ENCODE results near the gene IRX1. TPM values are rescaled to one million over a fixed set of nuclear protein-coding genes. Genes with fewer than 3 reads are reported as not detected.

The IRX1 gene
- total RNA-seq, 2 donors from 2014 or later: 0.78 TPM; not detected in 1

DNA sequence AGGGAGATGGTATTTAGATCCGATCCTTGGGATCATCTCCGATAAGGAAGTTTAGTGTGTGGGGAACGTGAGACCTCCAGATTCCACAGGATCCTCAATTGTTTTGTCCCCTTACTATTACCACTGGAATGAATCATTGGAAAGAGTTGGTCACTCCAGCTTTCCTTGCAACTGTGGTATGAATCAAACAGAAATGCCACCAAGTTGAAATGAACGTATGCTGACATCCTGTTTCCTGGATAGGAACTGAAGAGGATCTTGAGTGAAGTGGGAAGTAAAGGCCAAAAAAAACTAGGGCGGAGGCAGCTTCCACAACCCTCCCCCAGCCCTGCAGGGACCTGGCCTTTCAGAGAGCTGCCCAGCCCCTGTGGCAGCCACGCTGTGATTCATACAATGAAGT, 23.9 kb downstream of the IRX1 start:
- intact Hi-C loops (cut with DNase I): no loop called here
- WGBS, 2 donors: 59 to 60% methylated on average over 6 of the region's 6 CpGs
- Histone ChIP-seq H3K27me3 (no peaks in the 10 kb centered on the region), H3K4me3 (no peak overlapping the region), H3K9me3 (no peaks in the 10 kb centered on the region), H3K36me3 (replicated peaks in 1 of 2; ENCODE audit: insufficient read depth in 1 of 2, low read depth in 2 of 2) (no peaks in the 10 kb centered on the region), H3K27ac (no peak overlapping the region), H3K4me1 (no peaks in the 10 kb centered on the region)
- ATAC-seq (no peak), DNase-seq (no peak)
- TF ChIP-seq, protein P1, sequence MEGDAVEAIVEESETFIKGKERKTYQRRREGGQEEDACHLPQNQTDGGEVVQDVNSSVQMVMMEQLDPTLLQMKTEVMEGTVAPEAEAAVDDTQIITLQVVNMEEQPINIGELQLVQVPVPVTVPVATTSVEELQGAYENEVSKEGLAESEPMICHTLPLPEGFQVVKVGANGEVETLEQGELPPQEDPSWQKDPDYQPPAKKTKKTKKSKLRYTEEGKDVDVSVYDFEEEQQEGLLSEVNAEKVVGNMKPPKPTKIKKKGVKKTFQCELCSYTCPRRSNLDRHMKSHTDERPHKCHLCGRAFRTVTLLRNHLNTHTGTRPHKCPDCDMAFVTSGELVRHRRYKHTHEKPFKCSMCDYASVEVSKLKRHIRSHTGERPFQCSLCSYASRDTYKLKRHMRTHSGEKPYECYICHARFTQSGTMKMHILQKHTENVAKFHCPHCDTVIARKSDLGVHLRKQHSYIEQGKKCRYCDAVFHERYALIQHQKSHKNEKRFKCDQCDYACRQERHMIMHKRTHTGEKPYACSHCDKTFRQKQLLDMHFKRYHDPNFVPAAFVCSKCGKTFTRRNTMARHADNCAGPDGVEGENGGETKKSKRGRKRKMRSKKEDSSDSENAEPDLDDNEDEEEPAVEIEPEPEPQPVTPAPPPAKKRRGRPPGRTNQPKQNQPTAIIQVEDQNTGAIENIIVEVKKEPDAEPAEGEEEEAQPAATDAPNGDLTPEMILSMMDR (IDR thresholded peaks at IDR 0.05): no peak
- TF ChIP-seq POLR2A (IDR thresholded peaks at IDR 0.05): no peak

DNA sequence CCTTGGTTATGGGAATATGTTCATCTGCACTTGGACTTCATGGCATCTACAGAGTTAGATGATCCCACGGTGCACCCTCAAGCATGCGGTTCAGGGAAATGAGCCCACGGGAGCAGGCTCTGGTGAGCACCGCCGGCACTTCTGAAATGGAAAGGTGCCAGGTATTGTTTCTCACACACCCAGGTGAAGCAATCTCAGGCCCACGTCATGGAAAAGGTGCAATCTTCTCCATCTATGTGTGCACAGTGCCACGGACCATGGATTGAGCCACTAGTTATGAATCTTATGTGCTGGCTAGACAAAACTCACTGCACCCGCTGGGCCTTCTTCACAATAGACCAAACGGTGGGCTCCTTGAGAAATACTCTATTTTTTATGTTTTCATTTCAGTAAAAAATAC, 27.3 kb downstream of the IRX1 start:
- Histone ChIP-seq H3K27me3 (no peaks in the 10 kb centered on the region), H3K4me3 (no peak overlapping the region), H3K27ac (no peak overlapping the region), H3K4me1 (no peaks in the 10 kb centered on the region), H3K9me3 (no peaks in the 10 kb centered on the region), H3K36me3 (replicated peaks in 1 of 2; ENCODE audit: insufficient read depth in 1 of 2, low read depth in 2 of 2) (no peaks in the 10 kb centered on the region)
- intact Hi-C loops (cut with DNase I): no loop called here
- TF ChIP-seq, protein P1 (IDR thresholded peaks at IDR 0.05): no peak
- no peak for TF ChIP-seq POLR2A (IDR thresholded peaks at IDR 0.05)
- 64 to 71% methylated on average over 8 to 9 of the region's 9 CpGs for whole genome bisulfite sequencing, 2 donors
- ATAC-seq (no peak), DNase-seq (no peak)

DNA sequence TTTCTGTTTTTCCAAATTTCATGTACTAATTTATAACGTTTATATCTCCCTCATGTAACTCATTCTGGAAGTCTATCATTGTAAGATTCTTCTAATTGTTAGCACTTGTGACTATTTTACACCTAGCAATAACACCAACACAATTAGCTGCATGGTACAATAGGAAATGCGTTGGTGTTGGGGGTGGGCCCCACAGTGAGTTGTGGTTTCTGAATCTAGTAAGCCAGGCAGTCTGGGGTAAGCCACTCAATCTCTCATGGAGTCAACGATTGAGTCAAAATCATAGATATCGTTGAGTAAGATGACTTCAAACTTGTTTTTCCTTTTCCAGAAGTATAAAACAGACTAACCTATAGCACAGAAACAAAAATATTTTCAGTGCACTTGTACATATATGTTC, 30.0 kb downstream of the IRX1 start:
- no peak for TF ChIP-seq POLR2A (IDR thresholded peaks at IDR 0.05)
- TF ChIP-seq, protein P1 (IDR thresholded peaks at IDR 0.05): no peak
- H3K4me1 ChIP-seq: no peaks in the 10 kb centered on the region
- ATAC-seq (no peak), DNase-seq (no peak)
- no peaks in the 10 kb centered on the region for H3K36me3 ChIP-seq (replicated peaks in 1 of 2; ENCODE audit: insufficient read depth in 1 of 2, low read depth in 2 of 2)
- 56 to 58% methylated on average over 4 of the region's 4 CpGs for WGBS, 2 donors
- H3K27me3 ChIP-seq: no peaks in the 10 kb centered on the region
- intact Hi-C loops (cut with DNase I): no loop called here
- H3K4me3 ChIP-seq: no peak overlapping the region
- H3K27ac ChIP-seq: no peak overlapping the region
- no peaks in the 10 kb centered on the region for H3K9me3 ChIP-seq

DNA sequence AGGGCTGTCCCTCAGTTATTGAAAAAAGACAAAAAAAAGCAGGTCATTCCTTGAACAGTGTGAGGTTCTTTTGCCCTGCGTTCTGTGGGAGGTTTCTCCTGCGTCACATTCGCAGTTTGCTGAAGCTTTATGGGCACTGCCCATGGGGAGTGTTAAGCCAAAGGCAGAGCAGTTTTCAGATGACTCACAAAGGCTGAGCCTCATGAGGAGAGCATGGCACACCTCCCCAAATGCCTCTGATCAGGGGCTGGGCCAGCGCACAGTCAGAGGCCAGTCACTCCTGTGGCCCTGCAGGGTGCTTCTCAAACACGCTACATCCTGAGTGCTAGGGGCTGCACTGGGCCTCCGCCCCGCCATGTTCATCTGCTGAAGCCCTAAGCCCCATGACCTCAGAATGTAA, 38.4 kb downstream of the IRX1 start:
- no peaks in the 10 kb centered on the region for H3K36me3 ChIP-seq (replicated peaks in 1 of 2; ENCODE audit: insufficient read depth in 1 of 2, low read depth in 2 of 2)
- no peaks in the 10 kb centered on the region for H3K27me3 ChIP-seq
- intact Hi-C loops (cut with DNase I): no loop called here
- no peaks in the 10 kb centered on the region for H3K9me3 ChIP-seq
- WGBS, 2 donors: 85 to 95% methylated on average over 7 of the region's 7 CpGs
- no peak for ATAC-seq
- no peak overlapping the region for H3K27ac ChIP-seq
- TF ChIP-seq POLR2A (IDR thresholded peaks at IDR 0.05): no peak
- TF ChIP-seq, protein P1 (IDR thresholded peaks at IDR 0.05): no peak
- no peaks in the 10 kb centered on the region for H3K4me1 ChIP-seq
- no peak for DNase-seq
- no peak overlapping the region for H3K4me3 ChIP-seq

DNA sequence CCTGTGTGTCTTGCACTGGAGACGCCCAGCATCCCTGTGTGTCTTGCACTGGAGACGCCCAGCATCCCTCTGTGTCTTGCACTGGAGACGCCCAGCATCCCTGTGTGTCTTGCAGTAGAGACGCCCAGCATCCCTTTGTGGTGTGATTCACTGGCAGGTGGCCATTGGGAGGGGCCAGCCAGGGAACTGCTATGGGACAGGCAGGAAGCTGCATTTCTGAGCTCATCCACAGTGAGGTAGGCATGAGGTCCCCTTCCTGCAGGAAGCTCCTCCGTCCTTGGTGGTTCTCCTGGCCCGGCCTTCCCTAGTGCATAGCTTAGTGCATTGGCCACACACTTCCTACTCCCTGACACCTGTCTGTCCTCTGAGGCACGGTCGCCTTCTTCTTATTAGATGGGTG, 43.5 kb downstream of the IRX1 start:
- 43 to 47% methylated on average over 5 of the region's 8 CpGs for WGBS, 2 donors
- H3K27ac ChIP-seq: no peak overlapping the region
- H3K4me3 ChIP-seq: no peak overlapping the region
- H3K4me1 ChIP-seq: no peaks in the 10 kb centered on the region
- DNase-seq (no peak), ATAC-seq (no peak)
- no peak for TF ChIP-seq POLR2A (IDR thresholded peaks at IDR 0.05)
- TF ChIP-seq, protein P1 (IDR thresholded peaks at IDR 0.05): no peak
- H3K27me3 ChIP-seq: no peaks in the 10 kb centered on the region
- no peaks in the 10 kb centered on the region for H3K36me3 ChIP-seq (replicated peaks in 1 of 2; ENCODE audit: insufficient read depth in 1 of 2, low read depth in 2 of 2)
- intact Hi-C loops (cut with DNase I): no loop called here
- H3K9me3 ChIP-seq: no peaks in the 10 kb centered on the region

All from body of pancreas (tissue), 4 donors.